GM21447 (cell line): ENCODE results near the gene PLPPR3.

Experiments used
- ATAC-seq: cut with Tn5 transposase; IDR thresholded peaks from one replicate; pipeline ENCODE4 v1.9.1; 2021; ENCODE audit not compliant: unreplicated experiment

PLPPR3 gene, protein sequence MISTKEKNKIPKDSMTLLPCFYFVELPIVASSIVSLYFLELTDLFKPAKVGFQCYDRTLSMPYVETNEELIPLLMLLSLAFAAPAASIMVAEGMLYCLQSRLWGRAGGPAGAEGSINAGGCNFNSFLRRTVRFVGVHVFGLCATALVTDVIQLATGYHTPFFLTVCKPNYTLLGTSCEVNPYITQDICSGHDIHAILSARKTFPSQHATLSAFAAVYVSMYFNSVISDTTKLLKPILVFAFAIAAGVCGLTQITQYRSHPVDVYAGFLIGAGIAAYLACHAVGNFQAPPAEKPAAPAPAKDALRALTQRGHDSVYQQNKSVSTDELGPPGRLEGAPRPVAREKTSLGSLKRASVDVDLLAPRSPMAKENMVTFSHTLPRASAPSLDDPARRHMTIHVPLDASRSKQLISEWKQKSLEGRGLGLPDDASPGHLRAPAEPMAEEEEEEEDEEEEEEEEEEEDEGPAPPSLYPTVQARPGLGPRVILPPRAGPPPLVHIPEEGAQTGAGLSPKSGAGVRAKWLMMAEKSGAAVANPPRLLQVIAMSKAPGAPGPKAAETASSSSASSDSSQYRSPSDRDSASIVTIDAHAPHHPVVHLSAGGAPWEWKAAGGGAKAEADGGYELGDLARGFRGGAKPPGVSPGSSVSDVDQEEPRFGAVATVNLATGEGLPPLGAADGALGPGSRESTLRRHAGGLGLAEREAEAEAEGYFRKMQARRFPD

GRCh38 chr19:821825-822503, at the start of gene PLPPR3:
TSS of gene PLPPR3 (minus strand) at chr19:821955. CDS start at chr19:821559, 396 bp downstream.
- no peak for ATAC-seq

DNA sequence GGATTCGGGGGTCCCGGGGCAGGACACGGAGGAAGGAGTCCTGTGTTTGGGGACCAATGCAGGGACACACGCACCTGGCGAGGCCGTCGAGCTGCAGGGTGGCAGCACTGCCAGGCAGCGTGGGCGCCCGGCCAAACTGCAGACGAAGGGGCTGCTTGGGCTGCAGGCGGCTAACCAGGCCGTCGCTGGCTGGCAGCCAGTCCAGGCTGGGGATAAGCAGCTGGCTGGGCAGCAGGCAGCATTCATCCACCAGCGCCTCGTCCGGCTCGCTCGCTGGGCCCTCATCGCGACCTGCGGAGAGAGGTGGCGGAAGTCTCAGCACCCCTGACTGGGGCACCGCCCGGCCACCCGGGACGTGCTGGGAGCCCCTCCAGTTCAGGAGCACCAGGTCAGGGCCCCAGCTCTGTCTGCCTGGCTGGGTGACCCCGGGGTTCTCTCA, 49.2 kb upstream of the PLPPR3 start:
- no peak for ATAC-seq

- ATAC-seq, result no peak
These were observed 48.6 kb upstream of the PLPPR3 start for GRCh38 chr19:870314-870713.

DNA sequence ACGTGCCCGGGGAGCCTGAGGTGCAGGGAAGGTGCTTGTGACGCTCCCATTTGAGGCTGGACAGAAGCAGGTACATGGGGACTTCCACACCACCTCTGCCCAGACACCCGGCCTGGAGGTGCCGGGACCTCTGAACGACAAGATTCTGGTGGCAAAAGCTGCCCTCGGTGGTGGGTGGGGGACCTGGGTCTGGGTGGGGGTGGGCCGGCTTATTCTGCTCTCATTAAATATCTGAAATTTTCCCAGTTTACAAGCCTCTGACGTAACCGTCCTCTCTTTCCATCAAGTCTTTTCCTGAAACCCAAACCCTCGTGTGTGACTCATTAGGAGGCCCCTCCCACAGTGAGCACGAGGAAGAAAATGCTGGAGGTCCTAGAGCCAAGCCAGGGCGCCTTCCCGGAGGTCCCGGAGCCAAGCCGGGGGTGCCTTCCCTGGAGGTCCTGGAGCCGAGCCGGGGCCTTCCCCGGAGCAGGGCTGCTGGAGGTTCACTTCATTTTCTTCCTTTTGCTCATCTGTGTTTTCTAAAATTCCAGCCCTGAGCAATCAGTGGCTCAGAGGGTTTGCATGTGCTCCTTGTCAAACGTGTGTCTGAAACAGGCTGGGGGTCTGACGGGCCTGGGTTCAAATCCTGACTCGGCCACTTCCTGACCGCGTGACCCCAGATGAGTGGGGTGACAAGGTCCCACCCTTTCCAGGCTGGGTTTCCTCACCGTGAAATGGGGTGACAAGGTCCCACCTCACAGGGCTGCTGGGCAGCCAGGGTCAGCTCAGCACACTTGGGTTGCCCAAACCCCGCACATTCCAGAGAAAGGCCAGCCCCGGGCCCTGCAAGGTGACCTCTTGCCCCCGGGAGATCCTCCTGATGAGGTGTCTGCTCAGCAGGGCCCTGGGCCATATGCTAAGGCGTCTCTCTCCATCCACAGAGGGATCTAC, 47.8 kb upstream of the PLPPR3 start:
- no peak for ATAC-seq

GRCh38 chr19:868458-869244, 46.9 kb upstream of the PLPPR3 start:
- no peak for ATAC-seq

- no peak for ATAC-seq
These were observed 46.2 kb upstream of the PLPPR3 start for GRCh38 chr19:867855-868457.

- no peak for ATAC-seq
These were observed 45.6 kb upstream of the PLPPR3 start for GRCh38 chr19:867301-867793.

DNA sequence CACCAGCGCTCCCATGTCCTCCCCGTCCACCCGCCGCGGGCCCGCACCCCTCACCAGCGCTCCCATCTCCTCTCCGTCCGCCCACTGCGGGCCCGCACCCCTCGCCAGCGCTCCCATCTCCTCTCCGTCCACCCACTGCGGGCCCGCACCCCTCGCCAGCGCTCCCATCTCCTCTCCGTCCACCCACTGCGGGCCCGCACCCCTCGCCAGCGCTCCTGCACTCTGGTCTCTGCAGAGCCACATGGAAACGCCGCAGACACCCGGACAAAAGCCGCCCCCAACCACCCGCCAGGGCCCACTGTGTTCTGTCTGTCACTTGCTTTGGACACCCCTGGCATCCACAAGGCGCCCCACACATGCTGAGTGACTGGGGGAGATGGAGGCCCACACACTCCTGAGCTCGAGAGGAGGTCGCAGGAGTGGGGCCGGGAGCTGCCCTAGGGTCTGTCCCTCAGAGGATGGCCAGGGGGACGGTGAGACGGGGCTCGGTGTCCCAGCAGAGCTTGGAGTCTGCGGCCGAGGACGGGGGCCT, 45.1 kb upstream of the PLPPR3 start:
- ATAC-seq, result no peak

GRCh38 chr19:863315-863620, 41.5 kb upstream of the PLPPR3 start:
- no peak for ATAC-seq

- no peak for ATAC-seq
These were observed 41.0 kb upstream of the PLPPR3 start for GRCh38 chr19:862581-863314.

DNA sequence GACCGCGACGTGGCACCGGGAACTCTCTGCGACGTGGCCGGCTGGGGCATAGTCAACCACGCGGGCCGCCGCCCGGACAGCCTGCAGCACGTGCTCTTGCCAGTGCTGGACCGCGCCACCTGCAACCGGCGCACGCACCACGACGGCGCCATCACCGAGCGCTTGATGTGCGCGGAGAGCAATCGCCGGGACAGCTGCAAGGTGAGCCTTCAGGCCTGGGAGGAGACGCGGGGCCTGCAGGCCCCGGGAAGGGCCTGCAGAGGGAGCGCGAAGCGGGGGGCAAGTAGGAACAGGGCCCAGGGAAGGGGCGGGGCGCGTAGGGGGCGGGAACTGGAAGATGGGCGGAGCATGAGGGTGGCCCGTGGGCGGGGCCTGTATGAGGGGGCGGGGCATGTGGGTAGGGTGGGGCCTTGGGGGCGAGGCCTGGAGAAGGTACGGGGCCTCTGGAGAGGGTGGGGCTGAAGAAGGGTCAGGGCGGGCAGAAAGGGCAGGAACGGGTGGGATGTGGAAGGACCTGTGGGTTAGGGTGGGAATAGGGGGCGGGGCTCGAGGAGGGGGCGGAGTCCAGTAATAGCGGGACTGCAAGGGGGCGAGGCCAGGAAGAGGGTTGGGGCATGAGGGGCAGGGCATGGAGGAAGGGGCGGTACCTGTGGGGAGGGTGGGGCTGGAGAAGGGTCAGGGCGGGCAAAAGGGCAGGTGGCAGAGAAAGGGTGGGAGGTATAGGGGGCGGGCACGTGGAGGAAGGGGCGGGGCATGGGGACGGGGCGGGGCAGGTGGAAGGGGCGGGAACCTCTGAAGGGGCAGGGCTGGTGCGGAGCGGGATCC, 40.2 kb upstream of the PLPPR3 start:
- ATAC-seq, result no peak

DNA sequence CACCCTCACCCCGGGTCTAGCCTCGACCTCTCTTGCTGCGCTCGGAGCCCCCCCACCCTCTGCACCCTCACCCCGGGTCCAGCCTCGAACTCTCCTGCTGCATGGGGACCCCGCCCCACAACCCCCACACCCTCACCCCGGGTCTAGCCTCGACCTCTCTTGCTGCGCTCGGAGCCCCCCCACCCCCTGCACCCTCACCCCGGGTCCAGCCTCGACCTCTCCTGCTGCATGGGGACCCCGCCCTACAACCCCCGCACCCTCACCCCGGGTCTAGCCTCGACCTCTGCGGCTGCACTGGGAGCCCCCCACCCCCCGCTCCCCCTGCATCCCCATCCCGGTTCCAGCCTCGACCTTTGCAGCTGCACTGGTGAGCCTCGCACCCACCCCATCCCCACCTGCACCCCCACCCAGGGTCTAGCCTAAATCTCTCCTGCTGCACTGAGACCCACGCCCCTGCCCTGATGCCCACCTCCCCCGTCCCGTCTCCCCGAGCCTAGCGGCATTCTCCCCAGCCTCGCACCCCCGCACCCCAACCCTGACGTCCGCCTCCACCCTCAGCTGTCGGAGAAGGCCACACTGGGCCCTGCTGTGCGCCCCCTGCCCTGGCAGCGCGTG, 39.5 kb upstream of the PLPPR3 start:
- ATAC-seq, result no peak

DNA sequence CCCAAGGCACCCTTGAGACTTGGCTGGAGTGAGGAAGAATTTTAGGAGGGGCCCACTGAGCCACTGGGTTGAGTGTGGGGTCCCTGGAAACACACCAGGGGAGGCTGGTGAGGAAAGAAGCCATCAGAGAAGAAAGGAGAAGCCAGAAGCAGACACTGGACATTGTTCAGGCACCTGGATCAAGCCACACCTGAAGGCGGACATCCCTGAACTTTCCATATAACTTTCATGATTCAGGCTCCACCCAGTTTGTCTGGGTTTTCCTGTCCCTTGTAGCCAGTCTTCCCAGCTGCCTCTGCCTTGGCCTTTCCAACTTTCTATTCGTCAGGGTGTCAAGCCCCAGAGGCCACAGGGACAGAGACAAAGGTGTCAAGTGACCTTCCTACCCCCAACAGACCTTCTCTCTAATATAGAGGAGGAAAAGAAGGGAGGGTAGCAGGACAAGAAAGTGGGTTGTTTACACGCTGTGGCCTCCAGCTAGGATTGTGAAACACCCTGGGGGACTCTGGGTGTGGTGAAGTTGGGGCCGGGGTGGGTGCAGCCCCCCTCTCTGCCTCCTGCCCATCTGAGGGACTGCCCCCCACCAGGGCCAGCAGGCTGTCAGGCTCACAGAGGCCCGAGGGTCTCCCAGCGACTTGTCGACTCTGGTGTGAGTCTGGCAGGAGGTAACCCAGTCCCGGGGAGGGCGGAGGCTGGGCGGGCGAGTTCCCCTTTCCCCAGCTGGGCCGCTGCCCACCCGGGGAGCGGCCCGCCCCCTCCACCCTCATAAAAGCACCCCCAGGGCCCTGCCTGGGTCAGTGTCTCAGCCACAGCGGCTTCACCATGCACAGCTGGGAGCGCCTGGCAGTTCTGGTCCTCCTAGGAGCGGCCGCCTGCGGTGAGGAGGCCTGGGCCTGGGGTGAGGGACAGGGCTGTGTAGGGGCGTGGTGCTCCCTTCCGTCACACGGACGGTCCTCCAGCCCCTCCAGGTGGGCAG, 37.4 kb upstream of the PLPPR3 start, which contains the start of gene CFD:
Gene CFD (plus strand): TSS at position 797 of the 976 bp plus-strand sequence. CDS start 26 bp downstream, at position 823.
- no peak for ATAC-seq

DNA sequence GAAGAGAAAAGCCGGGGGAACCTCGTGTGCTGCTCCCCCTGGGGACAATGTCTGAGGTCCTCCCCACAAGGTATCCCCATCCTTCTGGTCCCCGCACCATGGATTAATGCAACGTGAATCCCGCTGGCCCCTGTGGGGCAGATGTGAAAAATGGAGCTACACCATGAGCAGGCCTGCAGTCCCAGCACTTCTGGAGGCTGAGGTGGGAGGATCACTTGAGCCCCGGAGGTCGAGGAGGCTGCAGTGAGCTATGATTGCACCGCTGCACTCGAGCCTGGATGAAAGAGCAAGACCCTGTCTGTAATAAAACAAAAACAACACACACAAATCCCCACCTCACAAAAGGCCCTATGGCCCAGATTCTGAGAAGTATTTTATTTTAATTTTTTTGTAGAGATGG, 36.5 kb upstream of the PLPPR3 start:
- no peak for ATAC-seq

DNA sequence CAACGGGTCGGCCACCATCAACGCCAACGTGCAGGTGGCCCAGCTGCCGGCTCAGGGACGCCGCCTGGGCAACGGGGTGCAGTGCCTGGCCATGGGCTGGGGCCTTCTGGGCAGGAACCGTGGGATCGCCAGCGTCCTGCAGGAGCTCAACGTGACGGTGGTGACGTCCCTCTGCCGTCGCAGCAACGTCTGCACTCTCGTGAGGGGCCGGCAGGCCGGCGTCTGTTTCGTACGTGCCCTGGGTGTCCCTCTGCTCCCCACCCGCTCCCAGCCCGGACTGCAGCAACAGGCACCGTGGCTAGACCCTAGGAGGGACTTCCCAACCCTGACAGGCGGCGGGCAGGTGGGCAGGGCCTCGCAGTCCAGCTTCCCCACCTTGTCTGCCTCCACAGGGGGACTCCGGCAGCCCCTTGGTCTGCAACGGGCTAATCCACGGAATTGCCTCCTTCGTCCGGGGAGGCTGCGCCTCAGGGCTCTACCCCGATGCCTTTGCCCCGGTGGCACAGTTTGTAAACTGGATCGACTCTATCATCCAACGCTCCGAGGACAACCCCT, 33.9 kb upstream of the PLPPR3 start:
- ATAC-seq, result no peak

DNA sequence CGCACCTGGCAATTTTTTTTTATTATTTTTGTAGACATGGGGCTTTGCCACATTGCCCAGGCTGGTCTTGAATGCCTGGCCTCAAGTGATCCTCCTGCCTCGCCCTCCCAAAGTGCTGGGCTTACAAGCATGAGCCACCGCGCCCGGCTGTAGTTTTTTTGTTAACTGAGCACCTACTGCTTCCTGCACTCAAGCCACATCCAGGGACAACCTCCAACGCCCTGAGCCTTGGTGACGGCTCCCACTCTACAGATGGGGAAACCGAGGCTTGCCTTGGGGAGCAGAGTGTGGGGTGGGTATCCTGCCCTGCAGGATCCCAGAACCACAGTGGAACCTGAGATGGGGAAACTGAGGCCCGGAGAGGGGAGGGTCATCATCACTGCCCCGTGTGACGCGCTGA, 33.4 kb upstream of the PLPPR3 start:
- no peak for ATAC-seq
